ENCODE results near the gene SH3GL3. TPM values are rescaled to one million over a fixed set of nuclear protein-coding genes. Genes with fewer than 3 reads are reported as not detected.
A peak's percentile ranks its signal among the peaks of the same experiment; 100 is the strongest.

SH3GL3 gene
- polyA plus RNA-seq, 2 of the 4 experiments (the other 2 are of a cell fraction), result 0.19 to 0.21 TPM

- 45% methylated on average over 8 of the region's 8 CpGs for WGBS (ENCODE audit: missing lambda C conversion rate)
- no peak overlapping the region for H3K4me2 ChIP-seq
- TF ChIP-seq FOSB (CRISPR knock-in tag; IDR thresholded peaks at IDR 0.05) (no peak), JUNB (IDR thresholded peaks at IDR 0.05) (no peak), TP53 (CRISPR knock-in tag; IDR thresholded peaks at IDR 0.05) (no peak), CBX8 (IDR thresholded peaks at IDR 0.05) (no peak), FOSL2 (IDR thresholded peaks at IDR 0.05) (no peak), FOSL2 (CRISPR knock-in tag; IDR thresholded peaks at IDR 0.05) (peak; percentile 21; the same call in 1 of the 2 replicates), KDM1A (IDR thresholded peaks at IDR 0.05; ENCODE audit: low read depth) (no peak), POLR2A (IDR thresholded peaks at IDR 0.05; ENCODE audit: low read length) (no peak), E2F6 (IDR thresholded peaks at IDR 0.05; ENCODE audit: borderline replicate concordance, low read depth) (no peak)
- FAIRE-seq (no peak), ATAC-seq (no peak), DNase-seq (ENCODE audit: low read depth in 1 of 2, low spot score in 1 of 2) (no peak)
- no peaks in the 10 kb centered on the region for H3K9me3 ChIP-seq
- ChIA-PET CTCF (interaction anchor here (1.0 to 3.4 kb wide), 4 partner anchors 18 to 150 kb away, joined by 4 to 17 read pairs (median 5); no protein-coding TSS in a partner anchor), POLR2A (no interaction called here)
- no peak overlapping the region for H3K27ac ChIP-seq
- no peak overlapping the region for H3K4me3 ChIP-seq
- no peaks in the 10 kb centered on the region for H3K4me1 ChIP-seq
Measured at GRCh38 chr15:83398626-83399025, 48.5 kb upstream of the SH3GL3 start.

- no peaks in the 10 kb centered on the region for H3K9me3 ChIP-seq
- FAIRE-seq (no peak), ATAC-seq (peak in 1 of 2 experiments; percentile 61; a peak in 3 of 6 replicates), DNase-seq (ENCODE audit: low read depth in 1 of 2, low spot score in 1 of 2) (no peak)
- ChIA-PET POLR2A (no interaction called here), CTCF (interaction anchor here (0.6 to 1.5 kb wide), 6 partner anchors 8 to 331 kb away, joined by 3 to 7 read pairs (median 4); no protein-coding TSS in a partner anchor)
- H3K4me3 ChIP-seq, result no peak overlapping the region
- 24% methylated on average over 3 of the region's 3 CpGs for WGBS (ENCODE audit: missing lambda C conversion rate)
- no peak overlapping the region for H3K4me2 ChIP-seq
- TF ChIP-seq POLR2AphosphoS2 (conservative IDR thresholded peaks at IDR 0.05; ENCODE audit: low read length), result no peak
- TF ChIP-seq CBX2 (IDR thresholded peaks at IDR 0.05; ENCODE audit: borderline replicate concordance, low read depth), result no peak
- no peak for TF ChIP-seq JUN (IDR thresholded peaks at IDR 0.05)
- TF ChIP-seq CTCF (IDR thresholded peaks at IDR 0.05), result no peak
- TF ChIP-seq SMC3 (IDR thresholded peaks at IDR 0.05), result no peak
- TF ChIP-seq KDM1A (IDR thresholded peaks at IDR 0.05; ENCODE audit: low read depth), result no peak
- TF ChIP-seq MAFK (IDR thresholded peaks at IDR 0.05; ENCODE audit: partially characterized antibody), result no peak
- no peak for TF ChIP-seq CHD2 (IDR thresholded peaks at IDR 0.05; ENCODE audit: low read length, partially characterized antibody)
- TF ChIP-seq PBX3 (IDR thresholded peaks at IDR 0.05), result no peak
- no peak for TF ChIP-seq NPAS2 (CRISPR knock-in tag; IDR thresholded peaks at IDR 0.05; ENCODE audit: borderline replicate concordance)
- TF ChIP-seq FOSL2 (IDR thresholded peaks at IDR 0.05), result no peak
- no peak for TF ChIP-seq FOSL2 (CRISPR knock-in tag; IDR thresholded peaks at IDR 0.05)
- H3K4me1 ChIP-seq, result no peaks in the 10 kb centered on the region
- no peak overlapping the region for H3K27ac ChIP-seq
Measured at GRCh38 chr15:83404121-83404520, 43.0 kb upstream of the SH3GL3 start.

GRCh38 chr15:83410532-83410931 lies 36.6 kb upstream of the SH3GL3 start:
- Histone ChIP-seq H3K4me3 (no peak overlapping the region), H3K4me2 (no peak overlapping the region), H3K4me1 (no peaks in the 10 kb centered on the region), H3K9me3 (no peaks in the 10 kb centered on the region), H3K27ac (no peak overlapping the region)
- ATAC-seq (no peak), DNase-seq (ENCODE audit: low read depth in 1 of 2, low spot score in 1 of 2) (no peak), FAIRE-seq (peak; percentile 61)
- WGBS (ENCODE audit: missing lambda C conversion rate), result 47% methylated on average over 6 of the region's 6 CpGs
- ChIA-PET CTCF (no interaction called here), POLR2A (interaction anchor here (0.7 kb wide), 1 partner anchor 65 kb away, joined by 7 read pairs; no protein-coding TSS in a partner anchor)
- TF ChIP-seq ZNF302 (CRISPR knock-in tag; IDR thresholded peaks at IDR 0.05) (no peak), RCOR1 (IDR thresholded peaks at IDR 0.05; ENCODE audit: low read depth, low read length) (no peak), PHF8 (IDR thresholded peaks at IDR 0.05; ENCODE audit: borderline replicate concordance, low read depth) (no peak), CHD2 (IDR thresholded peaks at IDR 0.05; ENCODE audit: low read length, partially characterized antibody) (no peak), FOSB (CRISPR knock-in tag; IDR thresholded peaks at IDR 0.05) (no peak), NFE2L2 (conservative IDR thresholded peaks at IDR 0.05; ENCODE audit: low read length) (no peak), HOXB13 (CRISPR knock-in tag; IDR thresholded peaks at IDR 0.05; ENCODE audit: low read depth) (no peak), ATOH8 (CRISPR knock-in tag; IDR thresholded peaks at IDR 0.05; ENCODE audit: low read depth) (no peak), CBX2 (IDR thresholded peaks at IDR 0.05; ENCODE audit: borderline replicate concordance, low read depth) (no peak), PBX3 (IDR thresholded peaks at IDR 0.05) (no peak), BHLHE40 (IDR thresholded peaks at IDR 0.05; ENCODE audit: low read depth, low read length) (no peak), REST (IDR thresholded peaks at IDR 0.05) (no peak)
